ENCODE data around the gene EOLA2. TPM values are rescaled to one million over a fixed set of nuclear protein-coding genes. Genes with fewer than 3 reads are reported as not detected.
"Not testable (repeated sequence)": the region's sequence is repeated elsewhere in the genome, so short reads cannot be mapped to it uniquely, and the experiment has no call there.

EOLA2 gene
- polyA plus RNA-seq, 3 donors, result 29.1 to 31.6 (median 30.6) TPM

GRCh38 chrX:149933547-149933946 is 4.7 kb downstream of the EOLA2 start:
- not testable (repeated sequence) for DNase-seq (ENCODE audit: low read depth in 3 of 3, low spot score in 2 of 3)

GRCh38 chrX:149932970-149933369 is 5.3 kb downstream of the EOLA2 start:
- not testable (repeated sequence) for DNase-seq (ENCODE audit: low read depth in 3 of 3, low spot score in 2 of 3)

- DNase-seq (ENCODE audit: low read depth in 3 of 3, low spot score in 2 of 3), result not testable (repeated sequence)
Measured at GRCh38 chrX:149932150-149932549, 6.1 kb downstream of the EOLA2 start.

- DNase-seq (ENCODE audit: low read depth in 3 of 3, low spot score in 2 of 3), result not testable (repeated sequence)
Measured at GRCh38 chrX:149931355-149931754, 6.9 kb downstream of the EOLA2 start.

GRCh38 chrX:149929400-149929799 is 8.9 kb downstream of the EOLA2 start, which contains the start of gene HSFX4:
Gene HSFX4 (plus strand): TSS chrX:149929573. CDS start chrX:149929645, 72 bp downstream.
- not testable (repeated sequence) for DNase-seq (ENCODE audit: low read depth in 3 of 3, low spot score in 2 of 3)

- not testable (repeated sequence) for DNase-seq (ENCODE audit: low read depth in 3 of 3, low spot score in 2 of 3)
Measured at GRCh38 chrX:149928635-149929034, 9.7 kb downstream of the EOLA2 start.

- DNase-seq (ENCODE audit: low read depth in 3 of 3, low spot score in 2 of 3), result not testable (repeated sequence)
Measured at GRCh38 chrX:149927964-149928258, 10.4 kb downstream of the EOLA2 start.

GRCh38 chrX:149927245-149927963 is 10.9 kb downstream of the EOLA2 start:
- not testable (repeated sequence) for DNase-seq (ENCODE audit: low read depth in 3 of 3, low spot score in 2 of 3)

- DNase-seq (ENCODE audit: low read depth in 3 of 3, low spot score in 2 of 3), result not testable (repeated sequence)
Measured at GRCh38 chrX:149924434-149924833, 13.9 kb downstream of the EOLA2 start.

GRCh38 chrX:149923836-149924235 is 14.5 kb downstream of the EOLA2 start:
- not testable (repeated sequence) for DNase-seq (ENCODE audit: low read depth in 3 of 3, low spot score in 2 of 3)

- no peak for DNase-seq (ENCODE audit: low read depth in 3 of 3, low spot score in 2 of 3)
Measured at GRCh38 chrX:149916745-149917392, 21.4 kb downstream of the EOLA2 start.

GRCh38 chrX:149910178-149910695 is 28.1 kb downstream of the EOLA2 start:
- DNase-seq (ENCODE audit: low read depth in 3 of 3, low spot score in 2 of 3), result no peak

- no peak for DNase-seq (ENCODE audit: low read depth in 3 of 3, low spot score in 2 of 3)
Measured at GRCh38 chrX:149909324-149910177, 28.7 kb downstream of the EOLA2 start.

- no peak for DNase-seq (ENCODE audit: low read depth in 3 of 3, low spot score in 2 of 3)
Measured at GRCh38 chrX:149908727-149909126, 29.6 kb downstream of the EOLA2 start.

- DNase-seq (ENCODE audit: low read depth in 3 of 3, low spot score in 2 of 3), result no peak
Measured at GRCh38 chrX:149908308-149908707, 30.0 kb downstream of the EOLA2 start.

- DNase-seq (ENCODE audit: low read depth in 3 of 3, low spot score in 2 of 3), result no peak
Measured at GRCh38 chrX:149903889-149904748, 34.2 kb downstream of the EOLA2 start.

- no peak for DNase-seq (ENCODE audit: low read depth in 3 of 3, low spot score in 2 of 3)
Measured at GRCh38 chrX:149898554-149898953, 39.7 kb downstream of the EOLA2 start.

- not testable (repeated sequence) for DNase-seq (ENCODE audit: low read depth in 3 of 3, low spot score in 2 of 3)
Measured at GRCh38 chrX:149890828-149891227, 47.5 kb downstream of the EOLA2 start.

All from right renal cortex interstitium (tissue), 3 donors.